ENCODE data around the gene CFAP251. TPM values are rescaled to one million over a fixed set of nuclear protein-coding genes. Genes with fewer than 3 reads are reported as not detected.
A peak's percentile ranks its signal among the peaks of the same experiment; 100 is the strongest.

CFAP251 gene
- total and polyA plus RNA-seq, 2 of the 8 experiments (the other 6 are each of a cell fraction or from before 2014, with no cell fraction given) = 1.8 to 2.9 TPM

DNA sequence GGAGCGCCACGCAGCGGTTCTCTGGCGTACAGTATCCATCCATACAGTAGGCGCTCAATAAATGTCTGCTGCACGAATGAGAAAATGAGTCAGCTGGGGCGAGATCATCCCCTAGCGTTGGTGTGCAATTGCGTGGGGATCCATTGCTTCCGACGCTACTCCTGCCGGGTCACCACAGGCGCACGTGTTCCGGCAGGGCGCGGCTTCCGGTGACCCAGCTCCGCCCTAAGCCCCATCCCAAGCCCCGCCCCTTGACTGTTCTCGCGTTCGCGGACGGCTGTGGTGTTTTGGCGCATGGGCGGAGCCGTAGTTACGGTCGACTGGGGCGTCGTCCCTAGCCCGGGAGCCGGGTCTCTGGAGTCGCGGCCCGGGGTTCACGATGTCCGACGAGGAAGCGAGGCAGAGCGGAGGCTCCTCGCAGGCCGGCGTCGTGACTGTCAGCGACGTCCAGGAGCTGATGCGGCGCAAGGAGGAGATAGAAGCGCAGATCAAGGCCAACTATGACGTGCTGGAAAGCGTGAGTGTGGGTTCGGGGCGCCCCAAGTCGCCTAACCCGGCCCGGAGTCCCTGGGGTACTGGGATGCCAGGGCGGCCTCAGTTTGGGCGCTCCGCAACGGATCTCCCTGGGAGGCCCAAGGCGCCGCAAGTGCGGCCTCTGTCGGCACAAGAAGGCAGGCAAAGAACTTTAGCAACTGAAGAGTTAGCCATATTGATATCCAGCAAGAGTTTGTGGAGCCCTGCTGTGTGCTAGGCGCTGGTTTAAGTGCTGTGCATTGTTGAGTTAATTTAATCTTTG is 29.7 kb upstream of the CFAP251 start, which contains the start of gene PSMD9:
TSS of gene PSMD9 (plus strand) at position 313 of the 796 bp plus-strand sequence. CDS start at position 380, 67 bp downstream.
- H3K14ac ChIP-seq (ENCODE audit: insufficient read length) = no peak within 1 kb of the TSS
- H2BK120ac ChIP-seq (replicated peaks; ENCODE audit: low read depth, low read length) = no peak within 1 kb of the TSS
- peak within 1 kb of the TSS; percentile 63 for H4K91ac ChIP-seq (replicated peaks; ENCODE audit: insufficient read length, low read length)
- peak within 1 kb of the TSS; percentile 1 for H3K4ac ChIP-seq (replicated peaks; ENCODE audit: insufficient read length, low read depth, low read length)
- no peaks in the 10 kb centered on the region; a peak in 1 of 4 replicates for H3K79me2 ChIP-seq (ENCODE audit: control insufficient read depth in 1 of 2, insufficient read depth in 2 of 2, low read length in 2 of 2)
- H3K27ac ChIP-seq (ENCODE audit: low read depth, low read length) = peak within 1 kb of the TSS; percentile 83; the same call in 1 of the 2 replicates
- no peak within 1 kb of the TSS for H2BK20ac ChIP-seq (ENCODE audit: low read length)
- H3K27me3 ChIP-seq (replicated peaks in 1 of 4; ENCODE audit: control insufficient read depth in 3 of 4, extremely low read depth in 1 of 4, insufficient read depth in 3 of 4, low read length in 3 of 4) = peaks cover 0 to 2% (median 1%) of the 10 kb centered on the region in 4 experiments; a peak in 3 of 7 replicates
- no peak within 1 kb of the TSS for H3K23ac ChIP-seq (ENCODE audit: insufficient read length)
- peak within 1 kb of the TSS; percentile 54 to 69 (median 63); a peak in 6 of 7 replicates for H3K9ac ChIP-seq (replicated peaks in 1 of 4; ENCODE audit: extremely low read depth in 1 of 4, low read depth in 3 of 4, low read length in 3 of 4)
- H3K23me2 ChIP-seq (ENCODE audit: low read depth, low read length) = peaks cover 7% of the 10 kb centered on the region
- H2AFZ ChIP-seq (ENCODE audit: low read length) = peak within 1 kb of the TSS; percentile 85
- peaks cover 3 to 10% of the 10 kb centered on the region in 2 experiments for H4K20me1 ChIP-seq (replicated peaks in 1 of 2; ENCODE audit: control insufficient read depth in 1 of 2, insufficient read depth in 2 of 2, low read length in 2 of 2)
- H3K9me3 ChIP-seq (ENCODE audit: insufficient read depth in 2 of 2, low read depth in 1 of 2, low read length in 1 of 2) = no peaks in the 10 kb centered on the region
- DNase-seq (ENCODE audit: low read depth in 1 of 2, low spot score in 2 of 2) (peak; percentile 94 to 99), FAIRE-seq (peak; percentile 66)
- H3K56ac ChIP-seq (replicated peaks; ENCODE audit: insufficient read length, low read depth, low read length) = peak within 1 kb of the TSS; percentile 77
- peak within 1 kb of the TSS; percentile 98 for H3K18ac ChIP-seq (ENCODE audit: extremely low read depth, low read length)
- H3K4me2 ChIP-seq (ENCODE audit: insufficient read depth in 1 of 2, low read depth in 2 of 2, low read length in 2 of 2) = peak within 1 kb of the TSS; percentile 54 to 89
- H3K4me3 ChIP-seq (ENCODE audit: extremely low read depth in 1 of 4, insufficient read depth in 2 of 4, low read depth in 3 of 4, low read length in 4 of 4) = peak within 1 kb of the TSS; percentile 64 to 79 (median 74)
- no peaks in the 10 kb centered on the region for H3K36me3 ChIP-seq (ENCODE audit: control insufficient read depth in 2 of 4, insufficient read depth in 4 of 4, low read length in 3 of 4)
- H3K79me1 ChIP-seq (ENCODE audit: low read depth, low read length) = no peaks in the 10 kb centered on the region
- CTCF ChIA-PET (ENCODE audit: partially characterized antibody) = interaction anchor here (0.6 to 10.7 kb wide), 21 partner anchors 9 to 114 kb away, joined by 3 to 114 read pairs (median 4); partner anchors contain the start of genes CFAP251, HPD and RHOF
- no peak within 1 kb of the TSS; the same call in 1 of the 2 replicates for H2BK12ac ChIP-seq (ENCODE audit: low read depth, low read length)
- H2BK5ac ChIP-seq (ENCODE audit: low read depth, low read length) = peak within 1 kb of the TSS; percentile 94
- POLR2A ChIA-PET (ENCODE audit: partially characterized antibody) = interaction anchor here (0.6 to 10.3 kb wide), 12 partner anchors 30 to 489 kb away, joined by 3 to 115 read pairs (median 4); partner anchors contain the start of genes BCL7A, CFAP251, RHOF and RNF34
- H4K8ac ChIP-seq (ENCODE audit: extremely low read depth, insufficient read depth, low read length) = peak within 1 kb of the TSS; percentile 89; the same call in 1 of the 2 replicates
- H2AK5ac ChIP-seq (ENCODE audit: low read depth, low read length) = no peak within 1 kb of the TSS; the same call in 1 of the 2 replicates
- whole genome bisulfite sequencing, 2 experiments (ENCODE audit: extremely low coverage in 1 of 2, insufficient coverage in 1 of 2, insufficient read length in 1 of 2, insufficient replicate concordance in 2 of 2, low coverage in 1 of 2, low lambda C conversion rate in 2 of 2, missing lambda C conversion rate in 1 of 2) = 1% methylated on average over 66 of the region's 67 CpGs; no CpG with 5 or more reads in 1 of the 2 experiments
- H4K5ac ChIP-seq (ENCODE audit: insufficient read length, low read depth, low read length) = peak within 1 kb of the TSS; percentile 87
- peak within 1 kb of the TSS; percentile 98 for H2BK15ac ChIP-seq (ENCODE audit: low read length)
- H3K4me1 ChIP-seq (replicated peaks in 1 of 4; ENCODE audit: control insufficient read depth in 3 of 4, insufficient read depth in 4 of 4, low read length in 3 of 4) = peaks cover 0 to 5% (median 1%) of the 10 kb centered on the region in 4 experiments; a peak in 4 of 7 replicates
- no peak for TF ChIP-seq SIRT6 (IDR thresholded peaks at IDR 0.05; ENCODE audit: low read length)
- TF ChIP-seq CTBP2 (IDR thresholded peaks at IDR 0.05; ENCODE audit: borderline replicate concordance, insufficient read depth, insufficient read length, low read length) = no peak

Measured in H1 (cell line).